Mesenchymal stem cell (in vitro differentiated cells and primary cell): Measurements from ENCODE around the gene MYO10.
A peak's percentile ranks its signal among the peaks of the same experiment; 100 is the strongest.

ENCODE experiments used
- DNase-seq: peaks from one replicate; pipeline ENCODE4 v3.0.0-alpha.2; 2013
- H2AFZ ChIP-seq: one replicate; pipeline ENCODE4 v1.6.1; 2013; ENCODE audit warnings: low read depth, mild to moderate bottlenecking, control low read depth, inconsistent platforms, low read length, moderate library complexity
- H2AK5ac ChIP-seq: 2 replicates; pipeline ENCODE4 v1.6.1; 2013; ENCODE audit warnings: low read length, moderate library complexity, mild to moderate bottlenecking, inconsistent platforms; ENCODE audit not compliant: severe bottlenecking
- H2BK120ac ChIP-seq: one replicate; pipeline ENCODE4 v1.6.1; 2013; ENCODE audit warnings: low read depth, mild to moderate bottlenecking, inconsistent platforms, low read length, moderate library complexity
- H2BK12ac ChIP-seq, 2 experiments: one replicate each; pipeline ENCODE4 v1.6.1; 2013; ENCODE audit warnings: inconsistent platforms in 2 of 2, low read length in 2 of 2, mild to moderate bottlenecking in 2 of 2, moderate library complexity in 2 of 2, control low read depth in 1 of 2
- H2BK15ac ChIP-seq: one replicate; pipeline ENCODE4 v1.6.1; 2013; ENCODE audit warnings: mild to moderate bottlenecking, low read depth, inconsistent platforms; ENCODE audit not compliant: poor library complexity, severe bottlenecking
- H2BK5ac ChIP-seq: 2 replicates; pipeline ENCODE4 v1.6.1; 2013; ENCODE audit warnings: low read depth, mild to moderate bottlenecking, low read length, control low read depth, inconsistent platforms; ENCODE audit not compliant: poor library complexity, severe bottlenecking
- H3K14ac ChIP-seq, 2 experiments: one replicate each; pipeline ENCODE4 v1.6.1; 2013; ENCODE audit warnings: inconsistent platforms in 2 of 2, low read length in 2 of 2, control low read depth in 1 of 2, mild to moderate bottlenecking in 1 of 2, moderate library complexity in 1 of 2
- H3K18ac ChIP-seq, 2 experiments: one replicate each; pipeline ENCODE4 v1.6.1; 2013; ENCODE audit warnings: inconsistent platforms in 2 of 2, low read length in 2 of 2, control low read depth in 1 of 2, low read depth in 1 of 2, mild to moderate bottlenecking in 1 of 2
- H3K23ac ChIP-seq, 2 experiments: one replicate each; pipeline ENCODE4 v1.6.1; 2013; ENCODE audit warnings: inconsistent platforms in 2 of 2, low read length in 2 of 2, mild to moderate bottlenecking in 2 of 2, moderate library complexity in 2 of 2, control low read depth in 1 of 2
- H3K27ac ChIP-seq: 2 replicates; pipeline ENCODE4 v1.5.1; 2013; ENCODE audit warnings: mild to moderate bottlenecking, moderate library complexity, low read length, control low read depth, inconsistent platforms; ENCODE audit not compliant: poor library complexity, severe bottlenecking
- H3K27me3 ChIP-seq, 2 experiments: 2 replicates each; pipeline versions ENCODE4 v1.6.1 to v1.7.0; 2013; ENCODE audit warnings: low read length in 2 of 2, mild to moderate bottlenecking in 2 of 2, moderate library complexity in 2 of 2, control low read depth in 1 of 2, inconsistent platforms in 1 of 2; ENCODE audit not compliant: control insufficient read depth in 1 of 2, insufficient read depth in 1 of 2
- H3K36me3 ChIP-seq, 2 experiments: 2 replicates each; pipeline versions ENCODE4 v1.6.1 to v1.7.0; 2013; ENCODE audit warnings: low read length in 2 of 2, control low read depth in 1 of 2, inconsistent platforms in 1 of 2, low read depth in 1 of 2, mild to moderate bottlenecking in 1 of 2; ENCODE audit not compliant: insufficient read depth in 2 of 2, control insufficient read depth in 1 of 2
- H3K4ac ChIP-seq, 2 experiments: one replicate each; pipeline ENCODE4 v1.6.1; 2013; ENCODE audit warnings: inconsistent platforms in 2 of 2, low read length in 2 of 2, mild to moderate bottlenecking in 2 of 2, moderate library complexity in 2 of 2, control low read depth in 1 of 2, low read depth in 1 of 2
- H3K4me1 ChIP-seq: 2 replicates; pipeline ENCODE4 v1.6.1; 2013; ENCODE audit warnings: low read depth, low read length, control low read depth; ENCODE audit not compliant: control insufficient read depth, insufficient read depth
- H3K4me2 ChIP-seq: 2 replicates; pipeline ENCODE4 v1.6.1; 2013; ENCODE audit warnings: low read length, mild to moderate bottlenecking, inconsistent platforms; ENCODE audit not compliant: poor library complexity, severe bottlenecking
- H3K4me3 ChIP-seq, 2 experiments: 2 replicates each; pipeline versions ENCODE4 v1.5.1 to v1.7.0; 2013; ENCODE audit warnings: low read length in 2 of 2, mild to moderate bottlenecking in 2 of 2, control low read depth in 1 of 2, low read depth in 1 of 2; ENCODE audit not compliant: insufficient read depth in 1 of 2
- H3K79me1 ChIP-seq: replicated peaks from 2 replicates; pipeline ENCODE4 v1.6.1; 2013; ENCODE audit warnings: mild to moderate bottlenecking, control low read depth, low read length, inconsistent platforms; ENCODE audit not compliant: poor library complexity, severe bottlenecking
- H3K9ac ChIP-seq: 2 replicates; pipeline ENCODE4 v1.7.0; 2013; ENCODE audit warnings: mild to moderate bottlenecking, low read length, moderate library complexity
- H3K9me3 ChIP-seq: 2 replicates; pipeline ENCODE4 v1.7.0; 2013; ENCODE audit warnings: mild to moderate bottlenecking, low read length; ENCODE audit not compliant: control insufficient read depth
- H4K8ac ChIP-seq: one replicate; pipeline ENCODE4 v1.6.1; 2013; ENCODE audit warnings: inconsistent platforms, mild to moderate bottlenecking, low read length, moderate library complexity
- H4K91ac ChIP-seq: one replicate; pipeline ENCODE4 v1.6.1; 2013; ENCODE audit warnings: mild to moderate bottlenecking, low read length, inconsistent platforms
- WGBS: methylation state at CpG from one replicate; pipeline ENCODE4 v1.1.7; 2013; ENCODE audit warnings: mixed read lengths; 5-methylcytosine and 5-hydroxymethylcytosine counted together

MYO10 gene

GRCh38 chr5:16712178-16712577 lies 223.9 kb downstream of the MYO10 start:
- Histone ChIP-seq H2AK5ac (no peak overlapping the region), H3K14ac (no peak overlapping the region), H3K79me1 (peaks cover 12% of the 10 kb centered on the region), H2BK15ac (no peak overlapping the region), H3K36me3 (peaks cover 21 to 24% of the 10 kb centered on the region in 2 experiments), H3K18ac (no peak overlapping the region), H3K4me3 (no peak overlapping the region), H3K27me3 (no peaks in the 10 kb centered on the region), H2BK5ac (no peak overlapping the region), H3K4me1 (peaks cover 3% of the 10 kb centered on the region), H4K8ac (no peak overlapping the region), H3K23ac (no peak overlapping the region), H2BK12ac (no peak overlapping the region), H2AFZ (no peak overlapping the region), H3K4me2 (no peak overlapping the region), H3K9me3 (no peaks in the 10 kb centered on the region), H3K27ac (no peak overlapping the region), H2BK120ac (no peak overlapping the region), H4K91ac (no peak overlapping the region), H3K4ac (no peak overlapping the region), H3K9ac (no peak overlapping the region)
- no peak for DNase-seq
- WGBS: no CpG with 5 or more reads among the region's 1 CpG

DNA sequence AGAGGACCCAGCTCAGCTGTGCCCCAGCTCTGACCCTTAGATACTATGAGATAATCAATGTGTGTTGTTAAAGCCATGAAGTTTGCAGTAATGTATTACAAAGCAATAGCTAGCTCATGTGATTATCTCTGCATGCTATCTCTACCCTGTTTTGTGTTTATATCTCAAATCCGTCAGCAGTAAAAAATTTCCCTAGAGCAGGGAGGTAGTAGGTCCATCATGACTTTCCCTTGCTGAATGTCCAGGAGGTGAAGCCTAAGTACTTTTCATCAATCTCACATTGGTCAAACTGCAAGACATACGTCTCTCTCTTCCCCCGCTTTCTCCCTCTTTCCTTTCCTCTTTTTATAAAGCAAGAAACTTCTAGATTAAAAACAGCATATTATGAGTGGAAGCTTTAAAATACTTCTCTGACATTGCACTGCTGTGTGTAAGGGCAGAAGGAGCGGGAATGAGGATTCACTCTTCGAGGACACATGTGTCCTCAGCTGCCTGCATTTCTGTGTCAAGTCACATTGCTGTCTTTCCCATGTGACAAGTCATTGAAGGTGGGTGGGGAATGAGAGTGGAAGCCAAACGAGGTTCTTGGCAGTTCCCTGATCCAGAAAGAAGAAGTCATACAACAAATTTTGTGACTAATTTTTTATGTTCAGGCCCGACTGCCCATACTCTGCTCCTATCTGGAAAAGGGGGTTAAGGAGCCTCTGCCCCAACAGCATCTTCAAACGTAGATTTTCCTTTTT lies 226.2 kb downstream of the MYO10 start:
- Histone ChIP-seq H3K9ac (no peak overlapping the region), H4K91ac (no peak overlapping the region), H2BK5ac (no peak overlapping the region), H3K4ac (no peak overlapping the region), H3K14ac (no peak overlapping the region), H2AFZ (no peak overlapping the region), H2BK15ac (no peak overlapping the region), H2BK12ac (no peak overlapping the region), H3K79me1 (peaks cover 12% of the 10 kb centered on the region), H2AK5ac (no peak overlapping the region), H3K9me3 (no peaks in the 10 kb centered on the region), H3K23ac (no peak overlapping the region), H2BK120ac (no peak overlapping the region), H3K4me1 (peaks cover 3% of the 10 kb centered on the region), H3K27ac (no peak overlapping the region), H3K4me3 (no peak overlapping the region), H3K27me3 (no peaks in the 10 kb centered on the region), H4K8ac (no peak overlapping the region), H3K4me2 (no peak overlapping the region), H3K36me3 (peaks cover 23 to 28% of the 10 kb centered on the region in 2 experiments), H3K18ac (no peak overlapping the region)
- 96% methylated on average over 8 of the region's 8 CpGs for WGBS
- DNase-seq: peak; percentile 48

GRCh38 chr5:16707869-16708192 lies 228.3 kb downstream of the MYO10 start:
- DNase-seq: no peak
- no peak overlapping the region for H3K4me3 ChIP-seq
- no peak overlapping the region for H2BK15ac ChIP-seq
- H3K14ac ChIP-seq: no peak overlapping the region
- no peak overlapping the region for H2BK12ac ChIP-seq
- peaks cover 28 to 30% of the 10 kb centered on the region in 2 experiments for H3K36me3 ChIP-seq
- no peak overlapping the region for H3K18ac ChIP-seq
- H3K4me1 ChIP-seq: no peaks in the 10 kb centered on the region
- no peak overlapping the region for H3K27ac ChIP-seq
- H4K91ac ChIP-seq: no peak overlapping the region
- no peak overlapping the region for H2AK5ac ChIP-seq
- no peak overlapping the region for H2BK5ac ChIP-seq
- H3K27me3 ChIP-seq: no peaks in the 10 kb centered on the region
- H3K9ac ChIP-seq: no peak overlapping the region
- 98% methylated on average over 3 of the region's 3 CpGs for WGBS
- no peak overlapping the region for H3K23ac ChIP-seq
- H3K4me2 ChIP-seq: no peak overlapping the region
- H2AFZ ChIP-seq: no peak overlapping the region
- no peak overlapping the region for H3K4ac ChIP-seq
- no peak overlapping the region for H2BK120ac ChIP-seq
- no peak overlapping the region for H4K8ac ChIP-seq
- H3K9me3 ChIP-seq: no peaks in the 10 kb centered on the region
- peaks cover 8% of the 10 kb centered on the region for H3K79me1 ChIP-seq

GRCh38 chr5:16707168-16707868 lies 228.8 kb downstream of the MYO10 start:
- no peak overlapping the region for H3K27ac ChIP-seq
- no peak overlapping the region for H3K23ac ChIP-seq
- no peaks in the 10 kb centered on the region for H3K4me1 ChIP-seq
- H3K4ac ChIP-seq: no peak overlapping the region
- 95% methylated on average over 8 of the region's 9 CpGs for WGBS
- no peak overlapping the region for H2AK5ac ChIP-seq
- no peak overlapping the region for H2AFZ ChIP-seq
- no peak overlapping the region for H4K91ac ChIP-seq
- no peaks in the 10 kb centered on the region for H3K9me3 ChIP-seq
- H3K4me3 ChIP-seq: no peak overlapping the region
- H3K4me2 ChIP-seq: no peak overlapping the region
- no peak overlapping the region for H3K14ac ChIP-seq
- DNase-seq: no peak
- H3K9ac ChIP-seq: no peak overlapping the region
- H3K27me3 ChIP-seq: no peaks in the 10 kb centered on the region
- H2BK5ac ChIP-seq: no peak overlapping the region
- no peak overlapping the region for H2BK120ac ChIP-seq
- H3K36me3 ChIP-seq: peaks cover 29 to 30% of the 10 kb centered on the region in 2 experiments
- no peak overlapping the region for H3K18ac ChIP-seq
- peaks cover 8% of the 10 kb centered on the region for H3K79me1 ChIP-seq
- no peak overlapping the region for H4K8ac ChIP-seq
- H2BK15ac ChIP-seq: no peak overlapping the region
- no peak overlapping the region for H2BK12ac ChIP-seq
